ENCODE results near the gene TMC3.

Gene TMC3

GRCh38 chr15:81294516-81294880, 79.5 kb downstream of the TMC3 start:
- H3K36me3 ChIP-seq (ENCODE audit: control insufficient read depth, insufficient read depth, low read length) = peaks cover 3% of the 10 kb centered on the region
- peak overlapping the region; percentile 71 for H3K4me3 ChIP-seq (replicated peaks; ENCODE audit: low read depth, low read length)
- peak; percentile 65 for TF ChIP-seq CTCF (IDR thresholded peaks at IDR 0.05; ENCODE audit: insufficient read depth, low read length, poor library complexity, severe bottlenecking)
- no peaks in the 10 kb centered on the region for H3K27me3 ChIP-seq (replicated peaks; ENCODE audit: control insufficient read depth, insufficient read depth, low read length)
- DNase-seq (ENCODE audit: extremely low read depth, insufficient read length) = no peak

GRCh38 chr15:81293728-81294515, 80.1 kb downstream of the TMC3 start:
- no peak for TF ChIP-seq CTCF (IDR thresholded peaks at IDR 0.05; ENCODE audit: insufficient read depth, low read length, poor library complexity, severe bottlenecking)
- DNase-seq (ENCODE audit: extremely low read depth, insufficient read length) = peak; percentile 89
- Histone ChIP-seq H3K36me3 (ENCODE audit: control insufficient read depth, insufficient read depth, low read length) (no peaks in the 10 kb centered on the region), H3K4me3 (replicated peaks; ENCODE audit: low read depth, low read length) (peak overlapping the region; percentile 71), H3K27me3 (replicated peaks; ENCODE audit: control insufficient read depth, insufficient read depth, low read length) (no peaks in the 10 kb centered on the region)

GRCh38 chr15:81292523-81293001, 81.5 kb downstream of the TMC3 start:
- peak overlapping the region; percentile 71 for H3K4me3 ChIP-seq (replicated peaks; ENCODE audit: low read depth, low read length)
- H3K27me3 ChIP-seq (replicated peaks; ENCODE audit: control insufficient read depth, insufficient read depth, low read length) = no peaks in the 10 kb centered on the region
- no peak for TF ChIP-seq CTCF (IDR thresholded peaks at IDR 0.05; ENCODE audit: insufficient read depth, low read length, poor library complexity, severe bottlenecking)
- H3K36me3 ChIP-seq (ENCODE audit: control insufficient read depth, insufficient read depth, low read length) = no peaks in the 10 kb centered on the region
- DNase-seq (ENCODE audit: extremely low read depth, insufficient read length) = peak; percentile 70

- TF ChIP-seq CTCF (IDR thresholded peaks at IDR 0.05; ENCODE audit: insufficient read depth, low read length, poor library complexity, severe bottlenecking) = no peak
- Histone ChIP-seq H3K4me3 (replicated peaks; ENCODE audit: low read depth, low read length) (peak overlapping the region; percentile 71), H3K36me3 (ENCODE audit: control insufficient read depth, insufficient read depth, low read length) (no peaks in the 10 kb centered on the region), H3K27me3 (replicated peaks; ENCODE audit: control insufficient read depth, insufficient read depth, low read length) (no peaks in the 10 kb centered on the region)
- DNase-seq (ENCODE audit: extremely low read depth, insufficient read length) = no peak
Measured at GRCh38 chr15:81291916-81292522, 82.0 kb downstream of the TMC3 start.

- Histone ChIP-seq H3K27me3 (replicated peaks; ENCODE audit: control insufficient read depth, insufficient read depth, low read length) (no peaks in the 10 kb centered on the region), H3K4me3 (replicated peaks; ENCODE audit: low read depth, low read length) (no peak overlapping the region), H3K36me3 (ENCODE audit: control insufficient read depth, insufficient read depth, low read length) (no peaks in the 10 kb centered on the region)
- no peak for DNase-seq (ENCODE audit: extremely low read depth, insufficient read length)
- no peak for TF ChIP-seq CTCF (IDR thresholded peaks at IDR 0.05; ENCODE audit: insufficient read depth, low read length, poor library complexity, severe bottlenecking)
Measured at GRCh38 chr15:81289910-81290309, 84.1 kb downstream of the TMC3 start.

Measured in GM06990 (cell line).